Endometrial microvascular endothelial cells (primary cell): Measurements from ENCODE around the gene MYT1. TPM values are rescaled to one million over a fixed set of nuclear protein-coding genes. Genes with fewer than 3 reads are reported as not detected.
"Not testable (repeated sequence)": the region's sequence is repeated elsewhere in the genome, so short reads cannot be mapped to it uniquely, and the experiment has no call there.

Experiments
- in situ Hi-C: cut with HindIII; loops from 2 replicates; pipeline ENCODE4 v1.10.0; 2017; ENCODE audit warnings: low sequenced_read_pairs, low pct_unique_long_range_greater_than_20kb; ENCODE audit errors: inconsistent ontology term
- total RNA-seq: library from RNA; depleted of rRNA; stranded (reverse); fragments of >200 nt; gene quantifications from one replicate; pipeline ENCODE4 v1.2.3, GENCODE V29; 2015; ENCODE audit errors: inconsistent ontology term

Gene MYT1
- total RNA-seq, 1 donor from 2014 or later: not detected

DNA sequence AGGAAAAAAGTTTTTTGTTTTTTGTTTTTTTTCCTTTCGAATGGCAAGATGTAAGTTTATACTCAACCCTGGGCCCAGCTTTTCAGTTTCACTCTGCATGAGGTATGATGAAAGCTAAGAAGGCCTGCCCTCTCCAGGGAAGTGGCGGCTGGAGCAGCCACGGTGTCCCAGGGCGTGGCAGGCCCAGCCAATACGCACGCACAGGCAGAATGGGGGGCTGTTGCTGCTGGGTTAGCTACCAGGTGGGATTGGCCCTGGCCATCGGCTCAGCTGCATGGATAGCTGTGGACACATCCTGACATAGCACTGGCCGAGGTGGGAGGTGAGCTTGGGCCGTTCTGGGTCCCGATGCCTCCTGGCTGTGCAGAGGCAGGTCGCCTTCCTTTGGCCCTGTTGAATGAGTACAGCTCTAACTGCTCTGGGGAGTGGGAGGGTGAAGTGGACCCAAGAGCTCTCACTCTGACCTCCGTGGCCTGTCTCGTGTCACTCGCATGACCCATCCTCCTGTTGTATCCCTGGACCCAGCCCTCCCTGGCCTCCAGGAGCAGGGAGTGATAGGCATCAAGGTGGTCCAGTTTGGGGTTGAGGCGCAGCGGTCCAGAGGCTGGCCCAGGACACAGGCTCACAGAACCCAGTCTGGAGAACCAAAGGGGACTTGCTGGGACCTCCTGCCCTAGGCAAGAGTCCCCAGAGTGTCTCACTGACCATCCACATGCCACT, 18.1 kb downstream of the MYT1 start:
- in situ Hi-C loops: no loop called here

DNA sequence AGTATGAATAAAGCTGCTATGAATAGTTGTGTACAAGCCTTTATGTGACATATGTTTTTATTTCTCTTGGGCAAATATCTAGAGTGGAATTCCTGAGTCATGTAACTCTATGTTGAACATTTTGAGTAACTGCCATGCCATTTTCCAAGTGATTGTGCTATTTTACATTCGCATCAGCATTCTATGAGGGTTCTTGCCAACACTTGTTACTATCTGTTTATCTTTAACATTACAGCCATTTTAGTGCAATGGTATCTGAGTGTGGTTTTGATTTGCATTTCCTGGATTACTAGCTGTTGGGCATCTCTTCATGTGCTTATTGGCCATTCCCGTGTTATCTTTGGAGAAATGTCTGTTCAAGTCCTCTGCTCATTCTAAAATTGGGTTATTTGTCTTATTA, 19.1 kb downstream of the MYT1 start:
- in situ Hi-C loops: no loop called here

DNA sequence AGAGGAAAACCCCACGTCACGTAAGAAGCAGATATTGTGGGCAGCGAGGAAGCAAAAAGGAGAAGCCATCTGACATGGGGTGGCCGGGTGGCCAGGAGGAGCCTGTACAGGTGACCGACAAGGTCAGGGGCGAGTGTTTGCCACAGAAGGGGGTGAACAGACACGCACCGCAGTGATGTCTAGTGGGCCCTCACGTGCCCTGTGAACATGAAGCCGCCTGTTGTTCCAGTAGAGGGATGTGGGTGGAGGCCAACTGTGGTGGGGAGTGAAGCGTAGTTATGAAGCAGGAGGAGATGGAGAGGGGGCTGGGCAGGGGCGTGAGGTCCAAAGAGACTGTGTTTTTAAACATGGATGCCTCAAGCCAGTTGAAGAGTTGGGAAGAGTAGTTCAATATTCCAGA, 20.5 kb downstream of the MYT1 start:
- in situ Hi-C loops: no loop called here

DNA sequence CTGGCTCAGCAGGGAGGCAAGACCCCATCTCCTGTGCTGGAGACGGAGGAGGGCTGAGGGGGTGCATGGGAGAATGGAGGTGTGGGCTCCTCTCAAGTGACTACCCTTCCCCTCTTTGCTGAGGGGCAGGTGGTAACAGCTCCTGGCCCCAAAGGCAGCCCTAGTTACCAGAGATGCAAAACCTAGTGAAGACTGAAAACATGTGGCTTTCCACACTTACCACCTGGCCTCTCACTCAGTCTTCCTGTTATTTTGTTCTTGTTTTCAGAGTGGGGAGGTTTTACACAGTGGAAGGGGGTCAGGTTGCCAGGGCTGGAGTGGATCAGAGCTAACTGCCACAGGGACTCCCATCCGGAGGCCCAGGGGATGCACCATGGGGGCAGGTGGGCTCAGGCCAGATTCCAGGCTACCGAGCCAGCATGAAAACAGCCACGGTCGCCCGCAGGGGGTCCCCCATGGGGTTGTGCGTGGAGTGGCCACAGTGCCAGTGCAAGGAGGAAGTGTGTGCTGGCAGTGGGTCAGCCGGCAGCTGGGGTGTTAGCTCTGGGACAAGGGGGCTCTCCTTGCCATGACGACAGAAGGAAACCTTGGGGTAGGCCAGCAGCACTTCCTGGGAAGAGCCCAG, 21.1 kb downstream of the MYT1 start:
- in situ Hi-C loops: no loop called here

DNA sequence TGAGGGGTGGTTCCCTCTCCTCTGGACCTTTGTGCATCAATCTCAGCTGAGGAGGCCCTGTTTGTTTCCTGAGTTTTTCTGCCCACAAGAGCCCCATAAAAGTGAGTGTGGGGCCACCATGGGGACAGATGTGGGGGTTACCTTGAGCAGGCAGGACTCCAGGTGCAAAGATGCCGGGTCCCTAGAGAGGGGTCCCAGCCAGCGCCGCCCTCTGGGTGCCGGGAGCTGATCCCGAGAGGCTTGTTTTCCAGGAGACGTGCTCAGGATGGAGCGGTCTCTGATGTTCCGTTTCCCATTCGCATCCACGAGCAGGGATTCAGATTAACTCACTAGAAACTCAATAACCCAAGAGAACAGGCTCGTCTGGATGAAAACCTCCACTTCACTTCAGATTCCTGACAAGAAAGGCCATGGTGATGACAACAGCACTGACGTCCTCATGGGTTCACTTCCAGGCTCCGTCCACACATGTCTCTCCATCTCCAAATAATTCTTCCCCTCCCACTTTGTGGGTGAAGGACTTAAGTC, 21.9 kb downstream of the MYT1 start:
- in situ Hi-C loops: no loop called here

DNA sequence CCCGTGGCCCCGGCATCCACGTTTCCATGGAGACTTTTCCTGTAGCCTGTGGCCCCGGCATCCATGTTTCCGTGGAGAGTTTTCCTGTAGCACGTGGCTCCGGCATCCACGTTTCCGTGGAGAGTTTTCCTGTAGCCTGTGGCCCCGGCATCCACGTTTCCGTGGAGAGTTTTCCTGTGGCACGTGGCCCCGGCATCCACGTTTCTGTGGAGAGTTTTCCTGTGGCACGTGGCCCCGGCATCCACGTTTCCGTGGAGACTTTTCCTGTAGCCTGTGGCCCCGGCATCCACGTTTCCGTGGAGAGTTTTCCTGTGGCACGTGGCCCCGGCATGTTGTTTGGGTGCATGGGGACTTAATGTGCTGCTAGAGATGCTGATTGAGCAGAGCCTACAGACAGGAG, 23.0 kb downstream of the MYT1 start:
- in situ Hi-C loops: not testable (repeated sequence)

DNA sequence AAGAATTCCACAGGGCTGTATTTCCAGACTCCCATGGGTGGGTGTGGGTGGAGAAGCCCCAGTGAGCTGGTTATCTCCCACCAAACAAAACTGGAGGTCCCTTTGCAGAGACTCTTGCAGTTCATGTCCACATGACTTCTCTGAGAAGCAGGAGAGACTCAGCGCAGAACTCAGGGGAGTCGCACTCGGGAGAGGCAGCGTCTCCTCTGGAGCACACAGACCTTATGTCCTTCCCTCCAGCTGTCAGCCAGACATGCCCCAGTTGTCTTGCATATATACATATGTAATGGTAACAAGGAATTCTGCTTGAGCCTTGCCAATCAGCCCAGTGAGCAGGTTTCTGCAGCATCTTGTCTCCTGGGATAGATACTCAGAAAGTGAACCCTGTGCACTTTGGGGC, 23.8 kb downstream of the MYT1 start:
- in situ Hi-C loops: no loop called here

DNA sequence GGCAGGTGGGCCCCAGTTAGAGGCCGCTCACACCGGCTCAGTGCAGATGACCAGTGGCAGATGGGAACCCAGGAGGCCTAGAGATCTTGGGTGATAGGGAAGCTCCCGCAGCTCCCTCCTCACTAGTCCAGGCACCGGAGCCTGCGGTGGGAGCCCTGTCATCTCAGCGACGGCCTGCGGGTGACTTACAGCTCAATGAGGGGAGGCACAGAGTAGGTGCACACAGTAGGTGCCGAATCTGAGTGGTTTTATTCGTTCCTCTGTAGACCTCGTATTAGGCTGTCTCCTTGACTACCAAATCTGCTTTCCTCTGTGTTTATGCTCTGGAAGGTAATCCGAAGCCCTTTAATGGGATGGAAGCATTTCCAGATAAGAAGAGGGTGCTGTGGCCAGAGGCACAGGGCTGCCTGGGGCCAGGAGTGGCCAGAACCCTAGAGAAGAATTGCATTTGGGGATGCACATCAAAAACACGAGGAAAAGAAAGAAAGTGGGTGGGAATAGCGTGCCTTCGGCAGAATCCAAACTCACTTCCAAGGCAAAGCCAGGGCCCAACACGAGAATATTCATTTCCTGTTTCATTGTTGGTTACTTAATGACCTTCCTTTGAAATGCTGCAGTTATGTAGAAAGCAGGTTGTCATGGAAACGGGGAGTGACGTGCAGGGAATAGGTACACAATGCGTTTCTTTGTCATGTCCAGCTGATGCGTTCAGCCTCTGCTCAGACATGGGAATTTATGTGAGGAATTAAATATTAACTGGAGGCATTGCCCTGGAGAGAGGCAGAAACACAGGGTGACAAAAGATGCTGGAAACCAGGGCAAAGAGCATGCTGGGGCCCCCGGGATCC, 24.7 kb downstream of the MYT1 start:
- in situ Hi-C loops: no loop called here

DNA sequence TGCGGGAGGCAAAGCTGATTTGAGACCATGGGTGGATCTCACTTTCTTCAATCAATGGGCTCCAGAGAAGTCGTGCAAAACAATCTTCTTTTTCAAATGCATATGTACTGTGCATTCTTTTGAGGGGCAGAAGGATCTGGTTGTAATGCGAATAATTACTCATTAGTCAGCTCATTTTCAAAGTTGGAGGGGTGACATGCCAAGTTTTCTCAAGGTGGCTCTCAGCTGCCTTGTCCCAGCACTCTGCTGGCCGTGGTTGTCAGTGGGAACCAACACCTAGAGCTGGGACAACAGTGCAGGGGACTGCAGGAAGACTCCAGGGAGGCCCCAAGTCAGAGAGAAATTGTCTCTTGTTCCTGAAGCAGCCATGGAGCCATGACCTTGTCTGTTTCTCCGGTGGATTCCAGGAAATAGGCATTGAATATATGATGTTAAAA, 25.3 kb downstream of the MYT1 start:
- in situ Hi-C loops: no loop called here

DNA sequence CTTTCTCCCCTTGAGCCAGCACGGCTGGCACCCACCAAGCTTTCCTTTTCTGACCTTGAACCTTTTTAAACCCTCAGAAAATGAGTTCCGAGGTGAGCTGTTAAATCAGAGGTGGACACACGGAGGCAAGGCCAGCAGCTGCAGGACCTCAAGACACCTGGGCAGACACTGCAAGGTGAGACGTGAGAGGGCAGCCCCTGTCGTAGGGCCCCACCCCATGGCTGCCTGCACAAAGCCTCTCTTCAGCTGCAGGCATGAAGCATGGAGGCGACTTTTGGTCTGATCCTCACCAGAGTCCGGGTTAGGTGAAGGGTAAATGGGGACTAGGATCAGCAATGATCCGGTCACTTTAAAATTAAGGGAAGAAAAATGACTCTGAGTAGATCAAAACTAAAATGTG, 25.7 kb downstream of the MYT1 start:
- in situ Hi-C loops: no loop called here

DNA sequence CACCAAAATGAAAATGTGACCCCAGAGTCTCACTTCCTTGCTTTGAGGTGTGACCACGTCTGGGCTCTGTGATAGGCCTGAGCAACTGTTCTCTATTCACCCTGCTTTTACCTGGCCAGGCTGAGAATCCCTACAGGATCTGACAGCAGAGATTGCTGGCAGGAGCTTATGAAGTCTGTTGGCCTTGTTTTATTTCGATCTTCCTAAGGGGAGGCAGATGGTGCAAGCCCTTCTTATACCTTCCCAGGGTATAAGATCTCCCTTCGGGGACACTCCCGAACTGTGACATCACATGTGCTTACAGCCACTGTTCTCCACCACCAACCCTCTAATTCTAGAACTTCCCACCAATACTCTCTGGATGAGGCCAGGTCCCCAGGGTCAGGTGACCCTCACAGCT, 26.8 kb downstream of the MYT1 start:
- in situ Hi-C loops: no loop called here

DNA sequence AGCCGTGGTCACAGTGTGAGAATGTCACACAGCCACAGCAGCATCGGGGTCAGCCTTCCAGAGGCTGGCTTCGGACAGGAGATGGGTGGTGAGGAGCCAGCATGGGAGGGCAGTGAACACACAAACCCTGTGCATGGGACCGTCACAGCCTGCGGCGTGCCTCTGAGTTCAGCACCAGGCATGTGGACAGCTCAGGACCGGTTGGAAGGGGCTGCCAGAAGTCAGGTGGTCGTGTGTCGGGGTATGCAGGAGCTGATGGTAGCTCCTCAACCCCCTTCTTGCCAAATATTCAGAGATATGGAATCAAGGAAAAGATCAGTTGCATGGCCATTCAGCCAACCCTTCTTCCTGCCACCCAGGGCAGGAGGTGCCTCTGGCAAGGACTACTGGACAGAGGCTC, 28.2 kb downstream of the MYT1 start:
- in situ Hi-C loops: no loop called here

DNA sequence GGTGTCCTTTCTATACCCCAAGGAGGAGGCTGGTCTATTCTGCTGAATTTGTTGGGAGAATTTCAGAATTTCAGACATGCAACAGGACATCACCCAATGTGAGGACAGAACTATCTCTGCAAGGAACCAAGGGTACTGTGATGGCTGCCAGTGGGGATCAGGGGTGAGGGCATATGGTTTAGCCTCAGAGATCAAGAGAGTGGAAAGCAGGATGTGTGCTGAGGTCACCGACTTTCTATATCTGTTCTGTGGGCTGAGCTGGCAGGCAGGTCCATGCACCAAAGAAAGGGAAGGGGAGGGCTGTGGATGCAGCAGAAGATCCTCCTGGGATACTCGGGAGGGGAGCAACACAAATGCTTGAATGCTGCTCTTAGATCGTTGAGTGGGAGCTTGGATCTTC, 28.8 kb downstream of the MYT1 start:
- in situ Hi-C loops: no loop called here

DNA sequence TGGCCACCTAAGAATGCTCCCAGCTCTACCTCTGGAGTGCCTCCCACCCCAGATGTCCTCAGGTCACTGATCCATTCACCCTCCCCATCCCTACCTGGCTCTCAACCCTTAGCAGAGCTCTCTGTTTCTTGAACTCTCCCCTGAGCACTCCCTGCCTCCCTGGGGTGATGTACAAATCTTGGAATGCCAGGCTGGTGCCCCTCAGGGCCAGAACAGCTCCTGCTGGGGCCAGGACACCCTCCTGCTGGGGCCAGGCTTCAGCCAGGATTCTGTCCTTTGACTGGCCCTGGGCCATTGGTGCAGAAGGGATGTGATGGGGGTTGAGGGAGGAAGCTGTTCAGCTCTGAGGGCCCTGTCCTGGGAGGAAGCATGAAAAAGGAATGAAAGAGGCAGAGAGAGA, 30.0 kb downstream of the MYT1 start:
- in situ Hi-C loops: no loop called here

DNA sequence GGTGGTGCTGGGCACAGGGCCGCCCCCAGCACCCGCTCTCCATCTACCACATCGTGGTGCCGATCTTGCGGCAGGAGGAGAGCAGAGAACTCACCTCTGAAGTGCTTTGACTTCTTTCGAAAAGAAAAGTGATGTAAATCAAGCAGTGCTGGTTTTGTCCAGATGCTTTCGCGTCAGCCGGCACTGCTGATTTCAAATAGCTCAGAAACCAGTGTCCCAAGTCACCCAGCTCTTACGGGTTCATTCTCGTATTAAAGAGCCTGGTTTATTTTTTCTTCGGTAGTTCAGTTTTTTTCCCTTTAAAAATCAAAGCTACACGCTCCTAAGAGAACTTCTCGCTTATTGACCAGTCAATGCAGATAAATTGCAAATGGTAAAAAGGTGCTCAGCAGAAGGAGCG, 32.1 kb downstream of the MYT1 start:
- in situ Hi-C loops: no loop called here

DNA sequence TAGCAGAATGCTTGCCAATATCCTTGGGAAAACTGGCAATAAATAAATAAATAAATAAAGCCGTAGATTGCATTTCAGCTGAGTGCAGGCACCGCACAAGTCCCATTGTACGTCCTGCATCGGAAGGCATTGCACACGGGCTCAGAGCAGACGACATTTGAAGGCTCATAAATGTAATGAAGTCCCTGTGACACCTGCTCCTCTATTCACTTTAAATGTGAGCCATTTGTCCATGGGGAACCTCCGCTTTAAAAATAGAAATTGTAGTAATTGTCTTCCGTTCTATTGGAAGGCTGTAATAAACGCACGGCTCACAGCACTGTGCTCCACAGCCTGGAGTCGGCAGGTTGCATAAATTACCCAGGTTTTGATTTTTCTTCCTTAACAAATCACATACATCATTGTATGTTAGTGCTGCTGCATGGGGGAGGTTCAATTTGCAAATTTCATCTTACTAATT, 32.6 kb downstream of the MYT1 start:
- in situ Hi-C loops: no loop called here

DNA sequence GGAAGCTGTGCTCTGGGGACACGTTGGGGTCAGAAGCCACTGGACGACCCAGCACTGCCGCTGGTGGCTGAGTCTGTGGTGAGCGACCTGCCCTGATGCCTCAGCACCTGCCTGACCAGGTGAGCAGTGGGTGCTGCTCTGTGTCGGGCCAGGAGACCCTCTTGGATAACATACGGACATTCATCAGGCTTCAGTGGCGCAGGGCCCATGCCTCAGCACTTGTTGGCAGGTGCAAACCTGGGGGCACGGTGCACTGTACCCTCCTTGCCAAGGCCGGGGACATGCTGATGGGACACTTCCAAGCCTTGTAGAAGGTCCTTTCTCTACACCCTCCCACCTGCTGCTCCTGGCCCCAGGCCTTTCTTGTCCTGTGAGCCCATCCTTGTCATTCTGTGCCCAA, 34.1 kb downstream of the MYT1 start:
- in situ Hi-C loops: no loop called here

DNA sequence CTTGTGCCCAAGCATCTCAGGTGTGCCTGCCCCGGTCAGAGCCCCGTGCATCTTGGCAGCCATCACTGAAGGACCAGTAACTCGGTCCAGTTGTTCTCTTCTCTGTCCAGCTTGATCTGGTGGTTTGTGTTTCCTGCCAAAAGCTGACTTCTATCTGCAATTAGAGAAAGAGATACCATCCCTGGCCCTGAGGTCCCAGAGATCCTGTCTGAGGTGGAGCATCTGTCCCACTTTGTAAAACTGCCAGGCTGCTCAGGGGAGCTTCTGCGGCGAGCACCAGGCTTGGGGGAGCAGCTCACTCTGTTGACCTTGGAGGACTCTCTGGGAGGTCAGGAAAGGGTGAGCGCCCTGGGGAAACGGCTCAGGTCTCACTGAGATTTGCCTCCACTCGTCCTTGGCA, 35.1 kb downstream of the MYT1 start:
- in situ Hi-C loops: no loop called here

DNA sequence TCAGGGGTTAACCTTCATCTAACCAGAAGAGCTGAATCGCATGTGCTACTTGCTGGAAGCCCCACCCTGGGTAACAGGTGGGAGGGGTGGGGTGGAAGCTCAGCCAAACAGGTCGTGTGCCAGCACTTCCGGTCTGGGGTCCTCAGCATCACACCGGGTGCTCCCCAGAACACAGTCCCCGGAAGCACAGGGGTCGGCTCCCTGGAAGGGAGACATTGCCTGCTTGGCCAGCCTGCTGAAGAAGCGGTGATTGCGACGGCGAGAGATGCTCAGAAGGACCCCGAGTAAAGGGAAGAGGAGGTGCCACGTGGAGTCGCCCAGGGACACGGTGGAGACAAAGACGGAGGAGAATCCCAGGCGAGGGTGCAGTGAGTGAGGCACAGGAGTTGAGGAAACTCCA, 36.5 kb downstream of the MYT1 start:
- in situ Hi-C loops: no loop called here

DNA sequence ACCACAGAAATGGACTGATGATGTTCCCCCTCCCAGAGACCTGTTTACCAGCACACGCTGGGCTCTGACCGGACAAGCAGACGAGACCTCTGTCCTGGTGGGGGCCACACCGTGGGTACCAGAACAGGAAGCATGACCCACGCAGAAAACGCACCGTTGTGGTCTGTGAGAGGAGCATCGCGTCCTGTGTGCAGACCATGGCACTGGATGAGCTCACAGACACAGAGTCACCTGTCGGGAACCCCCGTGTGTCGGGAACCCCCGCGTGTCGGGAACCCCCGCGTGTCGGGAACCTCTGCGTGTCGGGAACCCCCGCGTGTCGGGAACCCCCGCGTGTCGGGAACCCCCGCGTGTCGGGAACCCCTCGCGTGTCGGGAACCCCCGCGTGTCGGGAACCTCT, 37.4 kb downstream of the MYT1 start:
- in situ Hi-C loops: no loop called here
